SK-N-SH (cell line): Measurements from ENCODE around the gene HHEX. TPM values are rescaled to one million over a fixed set of nuclear protein-coding genes. Genes with fewer than 3 reads are reported as not detected.

Experiments
- CTCF ChIA-PET: fragments of 300-600, 350-600 bp; formaldehyde crosslinking; extraction: SDS; loops from one replicate; lab custom pipeline; 2021; lab: Yijun Ruan, JAX
- POLR2A ChIA-PET: fragments of 350-600 bp; sonication (Branson Sonifier 250); formaldehyde crosslinking; extraction: SDS; loops from one replicate; lab custom pipeline; 2020; ENCODE audit warnings: antibody characterized with exemption, inconsistent platforms; lab: Yijun Ruan, JAX
- DNase-seq: peaks from one replicate; pipeline ENCODE4 v3.0.0; 2012
- H2AFZ ChIP-seq: fragments of 200-600 bp; sonication (generic); 2 replicates; pipeline ENCODE4 v1.8.1; 2016; ENCODE audit warnings: antibody characterized with exemption, mild to moderate bottlenecking, low read depth
- H3F3A ChIP-seq: fragments of 200-600 bp; sonication (generic); replicated peaks from 2 replicates; pipeline ENCODE3; 2016; ENCODE audit warnings: antibody characterized with exemption, mild to moderate bottlenecking; ENCODE audit not compliant: insufficient read depth
- H3K27ac ChIP-seq, 2 experiments: fragments of 200-500 bp in 1 of 2; fragments of 200-600 bp in 1 of 2; sonication (Bioruptor generic) in 1 of 2; sonication (generic), shearing (Covaris generic) in 1 of 2; 2 replicates each; pipeline versions ENCODE4 v1.5.1 to v1.6.1; 2014 to 2016; ENCODE audit warnings: low read depth in 2 of 2, inconsistent platforms in 1 of 2, low read length in 1 of 2, mild to moderate bottlenecking in 1 of 2, mixed read lengths in 1 of 2
- H3K27me3 ChIP-seq: fragments of 200-600 bp; sonication (generic), shearing (Covaris generic); 2 replicates; pipeline ENCODE4 v1.6.1; 2016; ENCODE audit warnings: mixed run types; ENCODE audit not compliant: insufficient read depth
- H3K36me3 ChIP-seq, 2 experiments: fragments of 200-500 bp in 1 of 2; fragments of 200-600 bp in 1 of 2; sonication (Bioruptor generic) in 1 of 2; sonication (generic) in 1 of 2; replicated peaks in 1 of 2; 2 replicates each; pipeline versions ENCODE3 to v1.5.1; 2014 to 2016; ENCODE audit warnings: low read length in 1 of 2, mild to moderate bottlenecking in 1 of 2; ENCODE audit not compliant: insufficient read depth in 2 of 2, control insufficient read depth in 1 of 2
- H3K4me1 ChIP-seq, 2 experiments: fragments of 200-500 bp in 1 of 2; fragments of 200-600 bp in 1 of 2; sonication (Bioruptor generic) in 1 of 2; sonication (generic), shearing (Covaris generic) in 1 of 2; 2 replicates each; pipeline versions ENCODE4 v1.5.1 to v1.6.1; 2014 to 2016; ENCODE audit warnings: low read depth in 1 of 2, low read length in 1 of 2, mixed run types in 1 of 2; ENCODE audit not compliant: insufficient read depth in 2 of 2, control insufficient read depth in 1 of 2
- H3K4me2 ChIP-seq: fragments of 200-600 bp; sonication (generic), shearing (Covaris generic); 2 replicates; pipeline ENCODE4 v1.6.1; 2017; ENCODE audit warnings: mixed run types
- H3K4me3 ChIP-seq, 2 experiments: fragments of 200-500 bp in 1 of 2; fragments of 200-600 bp in 1 of 2; sonication (Bioruptor generic) in 1 of 2; sonication (generic), shearing (Covaris generic) in 1 of 2; 2 replicates each; pipeline versions ENCODE4 v1.5.1 to v1.8.1; 2014 to 2016; ENCODE audit warnings: low read depth in 2 of 2, inconsistent platforms in 1 of 2, low read length in 1 of 2, mild to moderate bottlenecking in 1 of 2, mixed read lengths in 1 of 2, moderate library complexity in 1 of 2
- H3K79me2 ChIP-seq: fragments of 200-600 bp; sonication (generic); 2 replicates; pipeline ENCODE4 v1.8.1; 2017; ENCODE audit warnings: mild to moderate bottlenecking; ENCODE audit not compliant: insufficient read depth
- H3K9ac ChIP-seq: fragments of 200-600 bp; sonication (generic); 2 replicates; pipeline ENCODE4 v1.6.1; 2017; ENCODE audit warnings: mixed run types
- H3K9me2 ChIP-seq: fragments of 200-600 bp; sonication (generic); 2 replicates; pipeline ENCODE4 v1.6.1; 2017; ENCODE audit warnings: mixed run types
- H3K9me3 ChIP-seq: fragments of 200-600 bp; sonication (generic); 2 replicates; pipeline ENCODE4 v1.6.1; 2017; ENCODE audit warnings: mixed run types, mild to moderate bottlenecking, moderate library complexity
- H4K20me1 ChIP-seq: fragments of 200-600 bp; sonication (generic); 2 replicates; pipeline ENCODE4 v1.6.1; 2017; ENCODE audit warnings: mild to moderate bottlenecking, mixed run types; ENCODE audit not compliant: insufficient read depth
- ELF1 ChIP-seq: IDR thresholded peaks from 2 replicates; pipeline ENCODE4 v1.4.0; 2012
- EZH2phosphoT487 ChIP-seq: fragments of 200-600 bp; sonication (generic); IDR thresholded peaks from 2 replicates; pipeline ENCODE4 v1.6.1; 2017; ENCODE audit warnings: low read depth, mixed run types, mild to moderate bottlenecking, antibody characterized with exemption, moderate library complexity, borderline replicate concordance
- FOSL2 ChIP-seq: IDR thresholded peaks from 2 replicates; pipeline ENCODE4 v1.4.0; 2012; ENCODE audit warnings: low read depth, mild to moderate bottlenecking, moderate library complexity, borderline replicate concordance
- FOXM1 ChIP-seq: IDR thresholded peaks from 2 replicates; pipeline ENCODE4 v1.4.0; 2012; ENCODE audit warnings: low read depth, mild to moderate bottlenecking
- GATA2 ChIP-seq: sonication (generic); formaldehyde crosslinking; IDR thresholded peaks from 2 replicates; pipeline ENCODE4 v1.5.0; 2020; ENCODE audit warnings: mild to moderate bottlenecking, missing genetic modification reagents
- MAX ChIP-seq: IDR thresholded peaks from 2 replicates; pipeline ENCODE4 v1.4.0; 2012; ENCODE audit warnings: low read depth
- MEF2A ChIP-seq: IDR thresholded peaks from 2 replicates; pipeline ENCODE4 v1.4.0; 2012; ENCODE audit warnings: low read depth, borderline replicate concordance
- MXI1 ChIP-seq: IDR thresholded peaks from 2 replicates; pipeline ENCODE4 v1.6.1; 2012; ENCODE audit warnings: mild to moderate bottlenecking, low read depth, low read length, improper control_type of control experiment
- NRF1 ChIP-seq: IDR thresholded peaks from 2 replicates; pipeline ENCODE4 v1.6.1; 2012; ENCODE audit warnings: low read depth, mild to moderate bottlenecking, low read length
- RFX5 ChIP-seq: IDR thresholded peaks from 2 replicates; pipeline ENCODE4 v1.6.1; 2012; ENCODE audit warnings: mild to moderate bottlenecking, improper control_type of control experiment, low read length
- SIN3A ChIP-seq: IDR thresholded peaks from 2 replicates; pipeline ENCODE4 v1.6.1; 2012; ENCODE audit warnings: low read depth, mild to moderate bottlenecking, low read length, moderate library complexity, borderline replicate concordance
- YY1 ChIP-seq: IDR thresholded peaks from 2 replicates; pipeline ENCODE4 v1.4.0; 2012; ENCODE audit warnings: low read depth, mild to moderate bottlenecking
- ZBTB33 ChIP-seq: IDR thresholded peaks from 2 replicates; pipeline ENCODE4 v1.4.0; 2012; ENCODE audit warnings: low read depth, borderline replicate concordance
- WGBS: methylation state at CpG from one replicate; pipeline ENCODE4 v1.1.6; 2017; ENCODE audit warnings: low lambda C conversion rate; 5-methylcytosine and 5-hydroxymethylcytosine counted together
- polyA plus RNA-seq, 3 experiments: library from polyadenylated mRNA; depleted of rRNA; stranded (reverse); fragments of >200 nt; gene quantifications; 2 replicates each; pipeline ENCODE4 v1.2.3, GENCODE V29; 2012
- TF ChIP-seq, protein P1 (sequence below): fragments of 200-600 bp; sonication (generic); IDR thresholded peaks from 2 replicates; pipeline ENCODE4 v1.6.1; 2017; ENCODE audit warnings: antibody characterized with exemption, mild to moderate bottlenecking, moderate library complexity
- TF ChIP-seq, protein P2 (sequence below): fragments of 150-350 bp; IDR thresholded peaks from 2 replicates; pipeline ENCODE4 v1.6.1; 2016; ENCODE audit warnings: mild to moderate bottlenecking, low read depth, low read length

The HHEX gene
- polyA plus RNA-seq, 1 of the 3 experiments (the other 2 are of a cell fraction) = 1.1 TPM

- H3F3A ChIP-seq = peaks cover 20% of the 10 kb centered on the region
- CTCF ChIA-PET = interaction anchor here (1.3 to 1.4 kb wide), 2 partner anchors 12 to 17 kb away, joined by 3 to 4 read pairs; no protein-coding TSS in a partner anchor
- no peaks in the 10 kb centered on the region for H3K79me2 ChIP-seq
- no peak overlapping the region for H3K27ac ChIP-seq
- TF ChIP-seq ELF1 = no peak
- TF ChIP-seq FOSL2 = no peak
- no peak for TF ChIP-seq MEF2A
- TF ChIP-seq NRF1 = no peak
- TF ChIP-seq RFX5 = no peak
- no peak for TF ChIP-seq FOXM1
- no peak for TF ChIP-seq GATA2
- no peak for TF ChIP-seq MAX
- TF ChIP-seq SIN3A = no peak
- no peak for TF ChIP-seq MXI1
- no peak for TF ChIP-seq ZBTB33
- TF ChIP-seq YY1 = no peak
- no peak for TF ChIP-seq EZH2phosphoT487
- TF ChIP-seq, protein P1, sequence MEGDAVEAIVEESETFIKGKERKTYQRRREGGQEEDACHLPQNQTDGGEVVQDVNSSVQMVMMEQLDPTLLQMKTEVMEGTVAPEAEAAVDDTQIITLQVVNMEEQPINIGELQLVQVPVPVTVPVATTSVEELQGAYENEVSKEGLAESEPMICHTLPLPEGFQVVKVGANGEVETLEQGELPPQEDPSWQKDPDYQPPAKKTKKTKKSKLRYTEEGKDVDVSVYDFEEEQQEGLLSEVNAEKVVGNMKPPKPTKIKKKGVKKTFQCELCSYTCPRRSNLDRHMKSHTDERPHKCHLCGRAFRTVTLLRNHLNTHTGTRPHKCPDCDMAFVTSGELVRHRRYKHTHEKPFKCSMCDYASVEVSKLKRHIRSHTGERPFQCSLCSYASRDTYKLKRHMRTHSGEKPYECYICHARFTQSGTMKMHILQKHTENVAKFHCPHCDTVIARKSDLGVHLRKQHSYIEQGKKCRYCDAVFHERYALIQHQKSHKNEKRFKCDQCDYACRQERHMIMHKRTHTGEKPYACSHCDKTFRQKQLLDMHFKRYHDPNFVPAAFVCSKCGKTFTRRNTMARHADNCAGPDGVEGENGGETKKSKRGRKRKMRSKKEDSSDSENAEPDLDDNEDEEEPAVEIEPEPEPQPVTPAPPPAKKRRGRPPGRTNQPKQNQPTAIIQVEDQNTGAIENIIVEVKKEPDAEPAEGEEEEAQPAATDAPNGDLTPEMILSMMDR = no peak
- TF ChIP-seq, protein P2, sequence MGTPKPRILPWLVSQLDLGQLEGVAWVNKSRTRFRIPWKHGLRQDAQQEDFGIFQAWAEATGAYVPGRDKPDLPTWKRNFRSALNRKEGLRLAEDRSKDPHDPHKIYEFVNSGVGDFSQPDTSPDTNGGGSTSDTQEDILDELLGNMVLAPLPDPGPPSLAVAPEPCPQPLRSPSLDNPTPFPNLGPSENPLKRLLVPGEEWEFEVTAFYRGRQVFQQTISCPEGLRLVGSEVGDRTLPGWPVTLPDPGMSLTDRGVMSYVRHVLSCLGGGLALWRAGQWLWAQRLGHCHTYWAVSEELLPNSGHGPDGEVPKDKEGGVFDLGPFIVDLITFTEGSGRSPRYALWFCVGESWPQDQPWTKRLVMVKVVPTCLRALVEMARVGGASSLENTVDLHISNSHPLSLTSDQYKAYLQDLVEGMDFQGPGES = no peak
- H3K9me3 ChIP-seq = no peaks in the 10 kb centered on the region
- H3K4me1 ChIP-seq = no peaks in the 10 kb centered on the region
- H3K36me3 ChIP-seq = peaks cover 21 to 23% of the 10 kb centered on the region in 2 experiments
- H4K20me1 ChIP-seq = no peaks in the 10 kb centered on the region
- H2AFZ ChIP-seq = no peak overlapping the region
- no peaks in the 10 kb centered on the region for H3K27me3 ChIP-seq
- 91% methylated on average over 5 of the region's 5 CpGs for WGBS
- H3K9me2 ChIP-seq = no peaks in the 10 kb centered on the region
- no peak overlapping the region for H3K9ac ChIP-seq
- no peak overlapping the region for H3K4me3 ChIP-seq
- no peak for DNase-seq
- POLR2A ChIA-PET = no interaction called here
- no peak overlapping the region for H3K4me2 ChIP-seq
Measured at GRCh38 chr10:92657024-92657423, 32.7 kb upstream of the HHEX start.
